B cell (primary cell): ENCODE results near the gene NDOR1. TPM values are rescaled to one million over a fixed set of nuclear protein-coding genes. Genes with fewer than 3 reads are reported as not detected.

Experiments used
- ATAC-seq: fragments of 200-7000 bp; cut with Tn5 transposase; one replicate; pipeline ENCODE4 v1.10.0; 2021; ENCODE audit warnings: low read depth, mild to moderate bottlenecking, moderate number of reproducible peaks, moderate library complexity
- CTCF ChIA-PET: fragments of 350-600 bp; sonication (Branson Sonifier 250); formaldehyde crosslinking; loops from one replicate; lab custom pipeline; 2021; ENCODE audit warnings: antibody characterized with exemption, inconsistent platforms; lab: Charles Lee
- POLR2A ChIA-PET: fragments of 350-600 bp; sonication (Branson Sonifier 250); formaldehyde crosslinking; loops from one replicate; lab custom pipeline; 2021; ENCODE audit warnings: antibody characterized with exemption; lab: Charles Lee
- DNase-seq: peaks from one replicate; pipeline ENCODE4 v3.0.0; 2013
- H2AFZ ChIP-seq: 2 replicates; pipeline ENCODE4 v1.6.1; 2012; ENCODE audit warnings: mild to moderate bottlenecking, low read depth, low read length; ENCODE audit not compliant: insufficient read depth, poor library complexity, severe bottlenecking
- H3K27ac ChIP-seq, 2 donors: 1 replicate in 1 of 2; 2 replicates in 1 of 2; pipeline ENCODE4 v1.5.1; 2012 to 2013; ENCODE audit warnings: low read length in 2 of 2, mild to moderate bottlenecking in 2 of 2, moderate library complexity in 1 of 2
- H3K27me3 ChIP-seq, 4 experiments: fragments of 200-600 bp in 1 of 4; sonication (generic) in 1 of 4; replicated peaks in 1 of 4; 1 replicate in 2 of 4; 2 replicates in 2 of 4; pipeline versions ENCODE4 v1.6.1 to v1.7.0; 2013 to 2016; ENCODE audit warnings: low read length in 3 of 4, mild to moderate bottlenecking in 2 of 4, mixed read lengths in 1 of 4, moderate library complexity in 1 of 4; ENCODE audit not compliant: insufficient read depth in 4 of 4, control insufficient read depth in 3 of 4; ENCODE audit errors: control extremely low read depth in 1 of 4
- H3K36me3 ChIP-seq, 2 experiments: replicated peaks in 1 of 2; 1 replicate in 1 of 2; 2 replicates in 1 of 2; pipeline versions ENCODE4 v1.6.1 to v1.7.1; 2013; ENCODE audit warnings: low read length in 1 of 2; ENCODE audit not compliant: insufficient read depth in 2 of 2, control insufficient read depth in 1 of 2; ENCODE audit errors: control extremely low read depth in 1 of 2, extremely low read depth in 1 of 2
- H3K4me1 ChIP-seq, 2 donors: fragments of 200-600 bp in 1 of 2; sonication (generic) in 1 of 2; 1 replicate in 1 of 2; 2 replicates in 1 of 2; pipeline versions ENCODE4 v1.5.1 to v1.6.1; 2013 to 2017; ENCODE audit warnings: low read length in 2 of 2; ENCODE audit not compliant: control insufficient read depth in 2 of 2, insufficient read depth in 2 of 2
- H3K4me2 ChIP-seq: replicated peaks from 2 replicates; pipeline ENCODE3; 2012; ENCODE audit warnings: mild to moderate bottlenecking, low read depth, low read length; ENCODE audit not compliant: poor library complexity, severe bottlenecking
- H3K4me3 ChIP-seq, 5 experiments: fragments of 200-600 bp in 1 of 5; sonication (generic) in 1 of 5; 1 replicate in 3 of 5; 2 replicates in 2 of 5; pipeline versions ENCODE4 v1.5.1 to v1.7.0; 2011 to 2016; ENCODE audit warnings: low read length in 4 of 5, mild to moderate bottlenecking in 4 of 5, low read depth in 2 of 5, control low read depth in 1 of 5, moderate library complexity in 1 of 5; ENCODE audit not compliant: insufficient read depth in 1 of 5; ENCODE audit errors: control extremely low read depth in 1 of 5, extremely low read depth in 1 of 5
- H3K79me2 ChIP-seq: fragments of 200-600 bp; sonication (generic); one replicate; pipeline ENCODE4 v1.6.0; 2016; ENCODE audit warnings: low read length; ENCODE audit not compliant: control insufficient read depth, insufficient read depth
- H3K9ac ChIP-seq: fragments of 200-600 bp; sonication (generic); 2 replicates; pipeline ENCODE4 v1.6.1; 2017; ENCODE audit warnings: mild to moderate bottlenecking, low read length, moderate library complexity
- H3K9me3 ChIP-seq, 3 donors: one replicate each; pipeline versions ENCODE4 v1.6.1 to v1.7.1; 2013; ENCODE audit warnings: low read length in 2 of 3; ENCODE audit not compliant: control insufficient read depth in 2 of 3, insufficient read depth in 1 of 3; ENCODE audit errors: control extremely low read depth in 1 of 3
- H4K20me1 ChIP-seq: 2 replicates; pipeline ENCODE4 v1.6.0; 2012; ENCODE audit warnings: mild to moderate bottlenecking, low read length; ENCODE audit not compliant: insufficient read depth, control insufficient read depth, poor library complexity, severe bottlenecking
- H3K27ac Mint-ChIP-seq: one replicate; pipeline ENCODE4 v1.8.0; 2021; ENCODE audit warnings: mixed read lengths
- H3K27me3 Mint-ChIP-seq: one replicate; pipeline ENCODE4 v1.8.0; 2021; ENCODE audit warnings: mixed read lengths
- H3K4me1 Mint-ChIP-seq: one replicate; pipeline ENCODE4 v1.8.0; 2021; ENCODE audit warnings: mixed read lengths
- H3K4me3 Mint-ChIP-seq: one replicate; pipeline ENCODE4 v1.8.0; 2021; ENCODE audit warnings: mixed read lengths
- H3K9me3 Mint-ChIP-seq: one replicate; pipeline ENCODE4 v1.8.0; 2022; ENCODE audit warnings: mixed read lengths; ENCODE audit not compliant: insufficient read depth
- CTCF ChIP-seq: fragments of 200-600 bp; IDR thresholded peaks from one replicate; pipeline ENCODE4 v1.8.0; 2022; ENCODE audit warnings: antibody characterized with exemption, mild to moderate bottlenecking
- EZH2 ChIP-seq: IDR thresholded peaks from 2 replicates; pipeline ENCODE4 v1.6.1; 2012; ENCODE audit warnings: borderline replicate concordance, low read depth, mild to moderate bottlenecking, moderate library complexity, low read length; ENCODE audit not compliant: insufficient read depth, poor library complexity, severe bottlenecking
- WGBS: methylation state at CpG from one replicate; pipeline ENCODE4 v1.1.5; 2013; ENCODE audit warnings: missing lambda C conversion rate; ENCODE audit not compliant: insufficient coverage; 5-methylcytosine and 5-hydroxymethylcytosine counted together
- intact Hi-C: fragments of 100-400 bp; cut with micrococcal nuclease; formaldehyde crosslinking; loops from one replicate; pipeline ENCODE4 v1.10.0; 2022
- polyA plus RNA-seq: library from polyadenylated mRNA; depleted of rRNA; stranded (reverse); fragments of >200 nt; gene quantifications from 2 replicates; pipeline ENCODE4 v1.2.3, GENCODE V29; 2012
- total RNA-seq, 2 donors: library from RNA; stranded (reverse); fragments of 120-200 nt in 1 of 2; gene quantifications; 1 replicate in 1 of 2; 2 replicates in 1 of 2; pipeline versions ENCODE4 v1.2.3 to v1.2.4, GENCODE V29; 2013 to 2022

The NDOR1 gene
- total and polyA plus RNA-seq, 2 donors (not counting 1 experiment from before 2014, with no cell fraction given): 36.4 to 40.9 TPM

- Histone ChIP-seq H3K79me2 (peaks cover 32% of the 10 kb centered on the region), H3K9ac (no peak overlapping the region), H3K9me3 (no peaks in the 10 kb centered on the region), H3K27me3 (no peaks in the 10 kb centered on the region), H2AFZ (no peak overlapping the region), H4K20me1 (peaks cover 28% of the 10 kb centered on the region), H3K4me2 (no peak overlapping the region), H3K36me3 (peaks cover 0 to 20% of the 10 kb centered on the region in 2 experiments), H3K4me3 (no peak overlapping the region), H3K4me1 (peaks cover 11 to 12% of the 10 kb centered on the region in 2 donors), H3K27ac (no peak overlapping the region)
- H3K4me1 Mint-ChIP-seq: peaks cover 22% of the 10 kb centered on the region
- DNase-seq (no peak), ATAC-seq (no peak)
- H3K27me3 Mint-ChIP-seq: no peaks in the 10 kb centered on the region
- TF ChIP-seq CTCF: no peak
- TF ChIP-seq EZH2: no peak
- H3K4me3 Mint-ChIP-seq: no peak overlapping the region
- ChIA-PET POLR2A (interaction anchor here (0.6 kb wide), 3 partner anchors 38 to 202 kb away, joined by 3 to 5 read pairs (median 3); partner anchors contain the start of gene MAN1B1), CTCF (interaction anchor here (0.8 to 1.1 kb wide), 2 partner anchors 113 to 199 kb away, joined by 3 read pairs; no protein-coding TSS in a partner anchor)
- no peaks in the 10 kb centered on the region for H3K9me3 Mint-ChIP-seq
- intact Hi-C loops: no loop called here
- no peak overlapping the region for H3K27ac Mint-ChIP-seq
- 94% methylated on average over 25 of the region's 25 CpGs for WGBS
Measured at GRCh38 chr9:137245450-137246421, 40.2 kb downstream of the NDOR1 start.
